Gastrocnemius medialis (tissue), 4 donors: ENCODE results near the gene MFSD8.

Source experiments
- CTCF ChIP-seq, 5 experiments: fragments of 450-650 bp in 3 of 5; fragments of 200-600 bp in 2 of 5; sonication (generic) in 2 of 5; IDR thresholded peaks in 4 of 5; conservative IDR thresholded peaks in 1 of 5; 1 replicate in 4 of 5; 2 replicates in 1 of 5; pipeline ENCODE4 v1.5.1; 2016 to 2019; ENCODE audit warnings: antibody characterized with exemption in 5 of 5, mild to moderate bottlenecking in 3 of 5, moderate library complexity in 3 of 5
- POLR2A ChIP-seq, 2 donors: fragments of 450-650 bp; IDR thresholded peaks; one replicate each; pipeline ENCODE4 v1.6.1; 2017; ENCODE audit warnings: antibody characterized with exemption in 2 of 2, mild to moderate bottlenecking in 2 of 2, moderate library complexity in 2 of 2

GRCh38 chr4:127868196-127868595 is 96.8 kb downstream of the MFSD8 start:
- no peak for TF ChIP-seq CTCF (IDR thresholded peaks at IDR 0.05 in 4 of 5, conservative IDR thresholded peaks at IDR 0.05 in 1 of 5)
- TF ChIP-seq POLR2A (IDR thresholded peaks at IDR 0.05), result no peak
